D341Med (cell line): ENCODE measurements around the gene TTLL11.

Experiments used
- DNase-seq: peaks from one replicate; pipeline ENCODE4 v3.0.0; 2012; ENCODE audit warnings: low spot score

The TTLL11 gene

GRCh38 chr9:121772600-121773285 lies 320.4 kb downstream of the TTLL11 start:
- DNase-seq: no peak
